HG02763 (cell line): Measurements from ENCODE around the gene PAPPA2.
A peak's percentile ranks its signal among the peaks of the same experiment; 100 is the strongest.
"Not testable (repeated sequence)": the region's sequence is repeated elsewhere in the genome, so short reads cannot be mapped to it uniquely, and the experiment has no call there.

ENCODE experiments used
- ATAC-seq: cut with Tn5 transposase; IDR thresholded peaks from one replicate; pipeline ENCODE4 v1.9.1; 2021; ENCODE audit warnings: mild to moderate bottlenecking, moderate library complexity; ENCODE audit not compliant: unreplicated experiment

PAPPA2 gene

GRCh38 chr1:176551146-176551545 lies 88.2 kb downstream of the PAPPA2 start:
- no peak for ATAC-seq

- ATAC-seq = no peak
These were observed 89.4 kb downstream of the PAPPA2 start for GRCh38 chr1:176552217-176552991.

- ATAC-seq = no peak
These were observed 90.0 kb downstream of the PAPPA2 start for GRCh38 chr1:176552999-176553398.

DNA sequence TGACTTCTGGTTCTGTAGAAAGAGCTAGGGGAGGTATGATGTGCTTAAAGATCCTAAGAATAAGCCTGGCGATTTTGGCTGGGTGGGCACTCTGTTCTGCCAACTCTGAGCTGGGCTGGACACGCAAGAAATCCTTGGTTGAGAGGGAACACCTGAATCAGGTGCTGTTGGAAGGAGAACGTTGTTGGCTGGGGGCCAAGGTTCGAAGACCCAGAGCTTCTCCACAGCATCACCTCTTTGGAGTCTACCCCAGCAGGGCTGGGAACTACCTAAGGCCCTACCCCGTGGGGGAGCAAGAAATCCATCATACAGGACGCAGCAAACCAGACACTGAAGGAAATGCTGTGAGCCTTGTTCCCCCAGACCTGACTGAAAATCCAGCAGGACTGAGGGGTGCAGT lies 93.3 kb downstream of the PAPPA2 start:
- ATAC-seq = no peak

GRCh38 chr1:176557543-176558258 lies 94.7 kb downstream of the PAPPA2 start:
- ATAC-seq = no peak

GRCh38 chr1:176558561-176558960 lies 95.6 kb downstream of the PAPPA2 start:
- ATAC-seq = no peak

DNA sequence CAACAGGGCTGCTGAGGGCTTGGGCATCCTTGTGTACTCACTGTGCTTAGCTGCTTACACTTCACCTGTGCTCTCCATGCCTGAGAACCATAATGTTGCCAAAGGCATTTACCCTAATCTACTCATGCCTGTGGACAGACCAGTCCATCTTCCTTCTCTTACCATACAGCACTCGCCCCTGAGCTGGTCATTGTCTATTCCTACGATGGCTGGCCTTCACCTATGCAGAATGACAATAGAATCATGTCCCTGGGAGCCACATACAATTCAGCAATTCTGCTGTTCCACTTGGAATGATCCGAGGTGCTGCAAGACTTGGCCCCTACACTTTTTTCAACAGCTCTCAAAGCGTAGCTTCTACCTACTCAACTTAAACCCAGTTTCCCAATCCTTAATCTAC lies 96.5 kb downstream of the PAPPA2 start:
- ATAC-seq = no peak

- ATAC-seq = peak; percentile 51
These were observed 96.9 kb downstream of the PAPPA2 start for GRCh38 chr1:176559878-176560277.

GRCh38 chr1:176560681-176561080 lies 97.7 kb downstream of the PAPPA2 start:
- ATAC-seq = no peak

DNA sequence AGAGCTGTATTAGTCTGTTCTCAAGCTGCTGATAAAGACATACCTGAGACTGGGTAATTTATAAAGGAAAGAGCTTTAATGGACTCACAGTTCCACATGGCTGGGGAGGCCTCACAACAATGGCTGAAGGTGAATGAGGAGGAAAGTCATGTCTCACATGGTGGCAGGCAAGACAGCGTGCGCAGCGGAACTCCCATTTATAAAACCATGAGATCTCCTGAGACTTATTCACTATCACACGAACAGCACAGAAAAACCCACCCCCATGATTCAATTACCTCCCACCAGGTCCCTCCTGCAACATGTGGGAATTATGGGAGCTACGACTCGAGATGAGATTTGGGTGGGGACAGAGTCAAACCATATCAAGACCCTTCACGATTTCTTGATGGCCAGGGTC lies 98.8 kb downstream of the PAPPA2 start:
- not testable (repeated sequence) for ATAC-seq

DNA sequence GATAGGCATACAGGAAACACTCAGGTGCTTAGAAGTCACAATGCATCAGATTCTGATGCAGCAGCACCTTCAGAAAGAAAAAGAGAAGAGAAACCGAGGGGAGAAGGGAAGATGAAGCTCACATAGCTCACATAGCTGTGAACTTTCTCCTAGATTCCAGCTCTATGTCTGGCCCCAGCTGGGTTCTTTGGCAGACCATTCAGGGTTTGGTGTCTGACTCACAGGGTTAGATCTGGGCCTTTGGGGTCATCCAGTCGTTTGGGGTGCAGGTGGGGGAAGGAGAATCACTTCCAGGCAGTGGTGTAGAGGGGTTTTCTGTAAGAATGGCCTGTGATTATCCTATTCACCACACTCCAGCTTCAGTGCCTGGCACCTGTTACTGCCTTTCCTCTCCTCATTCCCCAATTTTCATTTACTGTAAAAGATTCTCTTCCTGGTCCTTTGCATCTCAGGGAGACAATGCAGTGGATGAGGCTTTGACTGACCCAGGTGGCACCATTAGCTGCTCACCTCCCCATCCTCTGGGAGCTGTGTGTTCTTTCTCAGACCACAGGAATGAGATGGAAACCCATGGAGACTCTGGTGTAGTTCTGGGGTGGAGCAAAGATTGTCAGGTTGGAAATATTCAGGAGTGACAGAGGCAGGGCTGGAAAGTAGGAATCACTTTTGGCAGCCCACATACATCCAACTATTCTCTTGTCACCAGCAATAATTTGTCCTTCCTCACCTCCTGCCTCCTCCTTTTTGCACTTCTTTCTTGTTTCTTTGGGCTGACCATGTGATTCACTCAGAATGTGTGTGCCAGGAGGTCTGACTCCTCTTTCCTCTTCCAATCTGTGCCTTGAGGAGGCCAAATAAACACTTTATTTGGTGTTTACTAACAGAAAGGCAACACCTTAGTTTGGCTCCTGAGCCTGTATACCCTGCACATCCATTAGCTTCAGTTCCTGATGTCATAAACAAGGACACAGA lies 103.3 kb downstream of the PAPPA2 start:
- ATAC-seq = no peak

DNA sequence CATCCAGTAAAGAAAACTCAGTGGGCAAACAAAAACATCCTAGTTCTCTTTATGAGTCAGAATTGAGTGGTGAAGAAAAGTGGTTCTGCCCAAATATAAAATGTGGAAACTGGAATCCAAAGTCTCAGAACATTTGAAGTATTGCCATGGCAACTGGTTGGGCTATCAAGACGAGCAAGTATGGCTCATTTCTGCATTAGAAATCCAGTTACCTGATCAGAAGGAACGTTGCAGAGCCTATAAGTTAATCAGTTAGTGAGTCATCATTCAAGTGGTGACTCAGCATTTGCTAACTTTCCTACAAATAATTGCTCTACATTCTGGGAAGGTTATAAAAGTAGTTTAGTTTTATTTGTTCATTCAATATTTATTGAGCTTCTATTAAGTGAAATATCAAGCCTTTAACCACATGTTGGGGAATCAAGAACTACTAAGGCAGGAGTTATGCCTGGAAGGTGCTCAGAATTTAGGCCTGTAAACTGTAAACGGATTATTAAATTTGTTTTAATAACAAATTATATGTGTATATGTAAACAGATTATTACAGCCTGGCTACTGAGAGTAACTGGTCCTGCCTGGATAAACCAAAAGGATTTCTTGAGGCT lies 104.3 kb downstream of the PAPPA2 start:
- no peak for ATAC-seq

GRCh38 chr1:176568185-176568584 lies 105.2 kb downstream of the PAPPA2 start:
- ATAC-seq = no peak

GRCh38 chr1:176574756-176575155 lies 111.8 kb downstream of the PAPPA2 start:
- ATAC-seq = no peak

GRCh38 chr1:176575991-176576390 lies 113.0 kb downstream of the PAPPA2 start:
- ATAC-seq = no peak

GRCh38 chr1:176576670-176577069 lies 113.7 kb downstream of the PAPPA2 start:
- no peak for ATAC-seq

- ATAC-seq = no peak
These were observed 114.7 kb downstream of the PAPPA2 start for GRCh38 chr1:176577646-176578197.

DNA sequence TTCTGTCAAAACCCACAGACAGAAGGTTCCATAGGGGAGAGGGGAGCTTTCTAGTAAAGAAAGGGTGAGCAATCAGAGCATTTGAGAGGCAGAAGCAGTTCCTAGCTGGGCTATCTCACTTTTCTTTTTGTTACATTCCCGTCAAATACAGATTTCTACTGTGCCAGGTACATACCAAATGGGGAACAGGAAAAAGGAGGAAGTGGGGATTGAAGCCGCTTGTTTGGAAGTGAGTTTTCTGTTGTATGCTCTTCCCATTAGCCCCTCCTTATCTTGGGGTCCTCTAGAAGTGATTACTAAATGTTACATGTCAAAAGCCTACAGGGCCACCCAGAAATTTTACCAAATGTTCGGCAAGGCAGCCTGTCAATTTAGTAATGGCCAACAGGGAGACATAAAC lies 116.1 kb downstream of the PAPPA2 start:
- ATAC-seq = no peak

DNA sequence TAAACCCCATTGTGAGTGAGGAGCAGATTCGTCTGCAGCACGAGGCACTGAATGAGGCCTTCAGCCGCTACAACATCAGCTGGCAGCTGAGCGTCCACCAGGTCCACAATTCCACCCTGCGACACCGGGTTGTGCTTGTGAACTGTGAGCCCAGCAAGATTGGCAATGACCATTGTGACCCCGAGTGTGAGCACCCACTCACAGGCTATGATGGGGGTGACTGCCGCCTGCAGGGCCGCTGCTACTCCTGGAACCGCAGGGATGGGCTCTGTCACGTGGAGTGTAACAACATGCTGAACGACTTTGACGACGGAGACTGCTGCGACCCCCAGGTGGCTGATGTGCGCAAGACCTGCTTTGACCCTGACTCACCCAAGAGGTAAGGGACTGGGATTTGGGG lies 132.2 kb downstream of the PAPPA2 start:
- ATAC-seq = no peak

DNA sequence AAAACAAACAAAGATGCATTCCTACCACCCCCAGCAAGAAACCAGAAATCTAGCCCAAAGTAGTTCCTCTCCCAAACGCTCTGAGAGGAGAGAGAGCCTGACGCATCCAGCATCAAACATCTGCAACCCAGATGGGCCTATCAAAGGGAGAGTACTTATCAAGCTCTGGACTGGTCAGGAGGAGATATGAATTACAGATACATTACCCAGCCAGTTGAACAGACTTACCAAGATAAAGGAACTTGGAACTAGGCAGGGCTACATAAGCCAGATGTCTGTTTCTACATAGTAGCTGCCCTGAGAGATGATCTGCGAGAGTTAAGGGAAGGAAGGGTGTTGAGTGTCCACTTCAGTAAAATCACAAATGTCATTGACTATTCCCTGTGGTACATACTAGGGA lies 138.4 kb downstream of the PAPPA2 start:
- ATAC-seq = no peak
